C4-2B (cell line): Measurements from ENCODE around the gene CYP4F11.

Experiments
- H3K27ac ChIP-seq: fragments of 450-650 bp; 2 replicates; pipeline ENCODE4 v1.5.1; 2017
- CTCF ChIP-seq: fragments of 450-650 bp; conservative IDR thresholded peaks from 2 replicates; pipeline ENCODE4 v1.5.1; 2017; ENCODE audit warnings: mild to moderate bottlenecking
- ZFX ChIP-seq: fragments of 450-650 bp; IDR thresholded peaks from 2 replicates; pipeline ENCODE4 v1.6.1; 2017

Gene CYP4F11

DNA sequence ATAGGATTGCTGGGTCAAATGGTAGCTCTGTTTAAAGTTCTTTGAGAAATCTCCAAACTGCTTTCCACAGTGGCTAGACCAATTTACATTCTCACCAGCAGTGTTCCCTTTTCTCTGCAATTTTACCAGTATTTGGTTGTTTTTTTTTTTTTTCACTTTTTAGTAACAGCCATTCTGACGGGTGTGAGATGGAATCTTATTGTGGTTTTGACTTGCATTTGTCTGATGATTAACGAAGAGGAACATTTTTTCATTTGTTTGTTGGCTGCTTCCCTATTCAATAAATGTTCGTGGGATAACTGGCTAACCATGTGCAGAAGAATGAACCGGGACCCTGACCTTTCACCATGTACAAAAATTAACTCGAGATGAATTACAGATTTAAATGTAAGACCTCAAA, 67.7 kb downstream of the CYP4F11 start:
- TF ChIP-seq CTCF, result no peak
- TF ChIP-seq ZFX, result no peak
- no peak overlapping the region for H3K27ac ChIP-seq

GRCh38 chr19:15864824-15865223, 69.5 kb downstream of the CYP4F11 start:
- no peak overlapping the region for H3K27ac ChIP-seq
- TF ChIP-seq ZFX (no peak), CTCF (no peak)

DNA sequence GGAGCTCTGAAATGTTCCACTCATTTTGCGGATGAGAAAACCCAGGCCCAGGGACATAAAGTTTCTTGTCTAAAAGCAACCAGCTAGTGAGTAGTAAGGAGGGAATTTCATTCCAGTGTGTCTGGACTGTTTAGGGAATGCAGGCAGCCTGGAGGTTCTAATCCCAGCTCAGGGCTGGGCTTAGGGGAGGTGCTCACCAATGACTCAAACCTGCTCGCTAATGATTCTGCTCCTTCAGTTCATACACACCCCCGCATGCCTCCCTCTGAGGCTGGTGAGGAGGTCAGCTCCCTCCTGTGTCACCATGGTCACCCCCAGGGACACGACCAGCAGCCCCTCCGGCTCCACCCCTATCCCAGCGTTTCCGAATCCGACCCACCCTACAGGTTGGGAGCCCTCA, 71.1 kb downstream of the CYP4F11 start:
- no peak for TF ChIP-seq CTCF
- no peak for TF ChIP-seq ZFX

GRCh38 chr19:15862444-15862843, 71.9 kb downstream of the CYP4F11 start:
- no peak for TF ChIP-seq ZFX
- TF ChIP-seq CTCF, result no peak
- no peak overlapping the region for H3K27ac ChIP-seq

More for the DNA sequence above, 71.1 kb downstream of the CYP4F11 start:
- no peak overlapping the region for H3K27ac ChIP-seq
